HG03378 (cell line): Measurements from ENCODE around the gene ZNF853.
A peak's percentile ranks its signal among the peaks of the same experiment; 100 is the strongest.
"Not testable (repeated sequence)": the region's sequence is repeated elsewhere in the genome, so short reads cannot be mapped to it uniquely, and the experiment has no call there.

ENCODE experiments used
- ATAC-seq: cut with Tn5 transposase; IDR thresholded peaks from one replicate; pipeline ENCODE4 v1.9.1; 2021; ENCODE audit warnings: mild to moderate bottlenecking, moderate library complexity; ENCODE audit not compliant: unreplicated experiment

ZNF853 gene

DNA sequence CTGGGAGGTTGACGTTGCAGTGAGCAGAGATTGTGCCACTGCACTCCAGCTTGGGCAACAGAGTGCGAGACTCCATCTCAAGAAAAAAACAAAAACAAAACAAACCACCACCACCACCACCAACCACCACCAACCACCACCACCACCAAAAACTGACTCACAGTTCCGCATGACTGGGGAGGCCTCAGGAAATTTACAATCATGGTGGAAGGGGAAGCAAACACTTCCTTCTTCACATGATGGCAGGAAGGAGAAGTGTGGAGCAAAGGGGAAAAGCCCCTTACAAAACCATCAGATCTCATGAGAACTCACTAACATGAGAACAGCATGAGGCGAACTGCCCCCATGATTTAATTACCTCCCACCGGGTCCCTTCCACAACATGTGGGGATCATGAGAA lies 19.6 kb downstream of the ZNF853 start:
- not testable (repeated sequence) for ATAC-seq

DNA sequence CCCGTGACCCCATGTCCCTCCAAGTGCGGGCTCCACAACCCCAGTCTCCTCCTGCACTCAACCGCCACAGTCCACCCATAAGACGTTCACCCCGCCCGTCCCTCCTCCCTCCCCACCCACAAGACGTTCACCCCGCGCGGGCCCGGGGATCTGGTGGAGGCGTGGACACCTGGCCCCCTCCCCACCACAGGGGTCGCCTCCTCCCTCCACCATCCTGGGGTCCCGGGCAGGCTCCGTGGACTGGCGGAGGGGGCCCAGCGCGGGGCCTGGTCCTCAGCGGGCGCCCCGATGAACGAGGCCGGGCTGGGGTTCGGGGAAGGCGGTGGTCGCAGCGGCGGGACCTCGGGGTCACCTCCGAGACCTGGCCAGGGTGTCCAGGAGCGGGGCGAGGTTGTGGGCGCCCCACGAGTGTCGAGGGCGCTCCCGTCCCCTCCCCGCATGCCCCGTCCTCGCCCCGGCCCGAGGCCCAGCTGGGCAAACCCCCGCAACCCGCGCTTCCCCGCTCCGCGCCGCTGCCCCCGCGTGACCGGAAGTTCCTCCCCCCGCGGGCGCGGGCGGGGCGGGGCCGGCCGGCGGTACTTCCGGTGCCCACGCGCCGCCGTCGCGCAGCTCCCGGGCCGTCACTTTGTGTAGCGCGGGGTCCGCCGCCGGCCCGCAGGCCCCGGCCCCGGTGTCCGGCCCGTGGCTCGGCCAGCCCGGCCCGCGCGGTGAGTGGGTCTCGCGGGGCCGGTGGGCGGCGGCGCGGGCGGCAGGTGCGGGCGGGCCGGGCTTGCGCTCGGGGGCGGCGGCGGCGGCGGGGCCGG lies 21.5 kb downstream of the ZNF853 start, which contains the start of gene ZNF316:
Gene ZNF316, plus strand, starts transcription at position 578 of the 803 bp plus-strand sequence. CDS start 5,092 bp downstream, outside the sequence.
- ATAC-seq: peak; percentile 31

DNA sequence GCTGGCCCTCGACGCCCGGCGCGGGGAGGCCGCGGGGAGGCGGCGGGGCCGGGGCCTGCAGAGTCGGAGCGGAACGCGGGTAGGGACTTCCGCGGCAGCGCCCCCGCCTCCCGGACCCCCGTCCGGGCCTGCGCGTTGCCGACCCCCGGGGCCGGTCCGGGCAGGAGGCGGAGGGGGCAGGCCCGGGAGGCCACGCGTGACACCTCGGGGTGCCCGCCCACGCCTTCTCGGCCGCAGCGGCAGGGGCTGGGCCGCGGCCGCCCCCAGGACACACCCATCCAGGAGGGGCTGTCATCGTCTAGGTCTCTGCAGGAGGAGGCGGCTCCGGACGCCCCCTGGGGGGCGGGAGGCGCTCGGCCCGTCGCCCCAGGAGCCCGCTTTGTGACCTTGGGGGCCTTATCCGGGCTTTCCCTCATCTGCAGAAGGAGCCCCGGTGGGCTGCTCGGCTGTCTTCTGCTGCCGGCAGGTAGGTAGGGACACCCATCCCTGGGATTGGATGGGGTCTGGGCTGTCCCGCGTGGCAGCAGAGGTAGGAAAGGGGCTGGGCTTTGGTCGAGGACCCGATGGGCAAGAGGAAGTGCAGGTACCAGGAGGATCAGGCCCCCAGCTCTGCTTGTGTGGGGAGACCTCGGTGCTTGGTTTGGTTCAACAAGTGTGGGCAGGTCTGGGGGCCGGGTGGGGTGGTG lies 22.3 kb downstream of the ZNF853 start:
- ATAC-seq: peak; percentile 49

DNA sequence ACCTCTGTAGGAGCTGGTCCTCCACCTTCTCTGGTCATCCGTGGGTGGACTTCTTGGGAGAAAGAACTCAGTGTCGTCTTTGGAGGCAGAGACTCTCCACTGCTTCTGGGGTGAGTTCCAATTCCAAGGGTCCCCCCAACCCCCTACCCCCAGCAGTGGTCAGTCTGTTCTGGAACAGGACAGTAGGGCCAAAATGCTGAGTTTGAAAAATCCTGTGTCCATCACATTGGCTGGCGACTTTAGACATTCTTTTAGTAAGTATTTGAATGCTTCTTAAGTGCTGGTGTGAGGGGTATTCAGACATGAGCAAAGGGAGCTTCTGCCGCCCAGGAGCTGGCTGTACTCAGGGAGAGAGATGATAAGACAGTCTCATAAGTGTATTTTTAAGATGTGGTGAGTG lies 23.6 kb downstream of the ZNF853 start:
- ATAC-seq: no peak

DNA sequence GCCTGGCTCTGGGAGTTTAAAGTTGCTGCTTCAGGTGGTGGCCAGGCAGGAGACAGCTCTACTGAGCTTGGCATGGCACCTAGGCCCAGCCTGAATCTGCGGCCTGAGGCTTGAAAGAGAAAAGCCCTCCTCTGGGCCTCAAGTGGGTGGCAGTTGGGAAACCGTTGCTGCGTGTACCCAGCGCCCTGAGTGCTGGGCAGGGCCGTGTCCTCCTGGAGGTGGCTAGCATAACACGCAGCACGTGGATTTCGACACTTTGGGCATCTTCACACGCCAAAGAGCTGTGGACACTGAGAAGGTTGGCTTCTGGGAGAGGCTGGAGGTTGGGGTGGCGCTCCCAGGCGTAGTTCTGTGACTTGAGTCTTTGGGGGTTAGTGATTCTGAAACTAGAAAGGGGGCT lies 24.2 kb downstream of the ZNF853 start:
- ATAC-seq: no peak

DNA sequence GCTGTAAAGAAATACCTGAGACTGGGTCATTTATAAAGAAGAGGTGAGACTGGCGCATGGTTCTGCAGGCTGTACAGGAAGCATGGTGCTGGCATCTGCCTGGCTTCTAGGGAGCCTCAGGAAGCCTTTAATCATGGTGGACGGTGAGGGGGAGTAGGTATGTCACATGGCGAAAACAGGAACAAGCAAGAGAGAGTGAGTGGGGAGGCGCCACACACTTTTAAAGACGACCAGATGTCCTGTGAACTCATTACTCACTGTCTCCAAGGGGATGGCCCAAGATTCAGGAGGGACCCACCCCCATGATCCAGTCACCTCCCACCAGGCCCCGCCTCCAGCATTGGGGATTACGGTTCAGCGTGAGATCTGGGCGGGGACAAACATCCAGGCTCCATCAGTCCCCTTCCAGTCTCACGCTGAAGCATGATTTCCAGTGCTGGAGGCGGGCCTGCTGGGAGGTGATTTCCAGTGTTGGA lies 24.9 kb downstream of the ZNF853 start:
- ATAC-seq: no peak

GRCh38 chr7:6641305-6642035 lies 26.1 kb downstream of the ZNF853 start:
- ATAC-seq: no peak

GRCh38 chr7:6642239-6642839 lies 26.9 kb downstream of the ZNF853 start:
- no peak for ATAC-seq

- no peak for ATAC-seq
Observed at GRCh38 chr7:6642861-6643640, 27.6 kb downstream of the ZNF853 start.

DNA sequence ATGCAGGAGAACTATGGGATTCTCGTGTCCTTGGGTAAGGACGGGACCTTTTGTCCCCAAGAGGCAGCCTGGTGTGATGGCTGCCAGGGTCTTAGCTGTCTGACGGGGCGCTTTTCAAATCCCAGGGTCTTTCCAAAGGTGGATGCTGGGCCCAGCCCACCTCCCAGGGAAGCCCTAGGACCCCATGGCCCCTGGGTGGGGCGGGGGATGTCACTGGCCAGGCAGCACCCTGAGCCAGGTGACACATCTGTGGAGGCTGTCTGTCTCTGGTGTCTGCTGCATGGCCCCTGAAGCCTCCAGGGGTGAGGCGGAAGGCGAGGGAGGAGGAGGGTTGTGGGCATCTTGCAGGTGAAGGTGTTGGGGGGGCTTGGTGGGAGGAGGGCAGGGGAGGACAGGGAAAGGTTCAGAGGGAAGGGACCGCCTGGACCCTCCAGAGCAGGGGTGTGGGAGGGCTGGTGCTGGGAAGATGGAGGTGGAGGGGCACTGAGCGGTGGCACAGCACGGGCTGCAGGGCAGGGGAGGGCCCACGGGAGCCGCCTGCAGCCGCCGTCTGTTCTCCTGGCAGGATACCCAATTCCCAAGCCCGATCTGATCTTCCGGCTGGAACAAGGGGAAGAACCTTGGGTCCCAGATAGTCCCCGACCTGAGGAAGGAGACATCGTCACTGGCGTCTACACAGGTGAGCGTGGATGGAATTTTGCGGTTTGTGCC lies 28.7 kb downstream of the ZNF853 start:
- no peak for ATAC-seq

- ATAC-seq: no peak
Observed at GRCh38 chr7:6644728-6645127, 29.3 kb downstream of the ZNF853 start.

DNA sequence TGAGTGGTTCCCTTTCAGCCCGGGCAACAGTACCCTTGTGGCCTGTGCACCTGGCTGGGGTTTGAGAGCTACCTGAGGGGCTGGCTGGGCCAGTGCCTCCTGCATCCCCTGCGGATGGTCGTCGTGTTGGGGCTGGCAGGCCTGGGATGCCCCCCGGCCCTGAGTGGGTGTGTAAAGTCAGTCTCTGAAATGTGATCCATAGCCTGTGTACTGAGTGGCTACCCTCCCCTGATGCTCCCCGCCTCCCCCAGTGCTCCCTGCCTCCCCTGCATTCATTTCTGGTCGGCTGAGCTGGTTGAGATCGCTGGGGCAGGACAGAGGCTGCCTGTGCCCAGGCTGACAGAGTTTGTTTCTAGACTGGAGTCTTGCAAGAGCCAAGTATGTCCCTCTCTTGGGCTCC lies 31.1 kb downstream of the ZNF853 start:
- ATAC-seq: no peak

GRCh38 chr7:6647080-6647479 lies 31.7 kb downstream of the ZNF853 start:
- no peak for ATAC-seq

DNA sequence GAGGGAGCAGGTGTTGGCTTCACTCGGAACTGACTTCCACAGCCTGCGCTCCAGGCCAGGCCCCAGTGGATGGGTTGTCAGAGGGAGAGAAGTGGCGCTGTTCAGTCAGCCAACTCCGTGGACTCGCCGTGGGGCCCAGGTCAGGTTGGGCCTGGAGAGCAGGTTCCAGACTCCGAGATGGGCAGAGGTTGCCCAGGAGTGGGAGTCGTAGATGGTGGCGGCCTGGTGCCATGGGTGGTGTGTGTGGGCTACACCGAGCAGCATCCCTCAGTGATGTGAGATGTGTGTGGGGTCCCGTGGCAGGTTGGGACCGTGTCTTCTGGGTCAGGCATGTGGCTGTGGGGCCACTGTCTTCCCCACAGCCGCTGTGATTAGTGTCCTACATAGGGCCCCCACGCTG lies 32.1 kb downstream of the ZNF853 start:
- ATAC-seq: no peak

- ATAC-seq: no peak
Observed at GRCh38 chr7:6648066-6648814, 32.8 kb downstream of the ZNF853 start.

- ATAC-seq: no peak
Observed at GRCh38 chr7:6648815-6649104, 33.4 kb downstream of the ZNF853 start.

GRCh38 chr7:6649241-6649961 lies 34.0 kb downstream of the ZNF853 start:
- no peak for ATAC-seq

DNA sequence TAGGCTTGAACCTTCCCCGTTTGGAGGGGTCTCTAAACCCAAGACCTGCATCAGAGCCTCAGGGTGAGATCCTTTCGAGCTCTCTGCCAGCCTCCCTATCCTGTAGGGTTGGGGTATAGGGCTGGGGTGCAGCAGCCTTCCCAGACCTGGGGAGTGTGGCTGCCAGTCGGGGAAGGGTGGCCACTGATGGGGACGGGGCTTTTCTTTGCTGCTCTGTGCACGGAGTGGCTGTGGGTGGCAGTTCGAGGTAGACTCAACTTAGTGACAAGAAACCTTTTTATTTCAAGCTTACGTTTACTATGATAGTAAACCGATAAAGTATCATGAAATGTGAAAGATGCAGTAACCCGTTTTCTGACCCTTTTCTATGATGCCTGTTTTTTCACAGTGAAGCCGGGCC lies 34.7 kb downstream of the ZNF853 start:
- no peak for ATAC-seq
